HG02943 (cell line): ENCODE results near the gene NPC1.
"Not testable (repeated sequence)": the region's sequence is repeated elsewhere in the genome, so short reads cannot be mapped to it uniquely, and the experiment has no call there.

Experiments used
- ATAC-seq: cut with Tn5 transposase; IDR thresholded peaks from one replicate; pipeline ENCODE4 v1.9.1; 2021; ENCODE audit warnings: mild to moderate bottlenecking, low read depth, moderate library complexity; ENCODE audit not compliant: unreplicated experiment

NPC1 gene

GRCh38 chr18:23586249-23587196 lies at the start of gene NPC1:
NPC1 (minus strand) TSS chr18:23586506; CDS start chr18:23586343, 163 bp downstream.
- ATAC-seq: peak; percentile 88

GRCh38 chr18:23636071-23636399 lies 49.7 kb upstream of the NPC1 start:
- ATAC-seq: no peak

- no peak for ATAC-seq
These were observed 49.2 kb upstream of the NPC1 start for GRCh38 chr18:23635283-23636070.

- ATAC-seq: no peak
These were observed 48.4 kb upstream of the NPC1 start for GRCh38 chr18:23634692-23635091.

- no peak for ATAC-seq
These were observed 46.3 kb upstream of the NPC1 start for GRCh38 chr18:23632615-23633014.

- no peak for ATAC-seq
These were observed 45.4 kb upstream of the NPC1 start for GRCh38 chr18:23631746-23632145.

- no peak for ATAC-seq
These were observed 45.0 kb upstream of the NPC1 start for GRCh38 chr18:23631312-23631711.

- peak; percentile 95 for ATAC-seq
These were observed 43.2 kb upstream of the NPC1 start for GRCh38 chr18:23629444-23629946.

- ATAC-seq: no peak
These were observed 41.7 kb upstream of the NPC1 start for GRCh38 chr18:23627970-23628369.

- ATAC-seq: no peak
These were observed 41.0 kb upstream of the NPC1 start for GRCh38 chr18:23627321-23627720.

GRCh38 chr18:23626451-23627279 lies 40.4 kb upstream of the NPC1 start:
- ATAC-seq: no peak

GRCh38 chr18:23623040-23623439 lies 36.7 kb upstream of the NPC1 start:
- no peak for ATAC-seq

GRCh38 chr18:23619388-23619881 lies 33.1 kb upstream of the NPC1 start:
- ATAC-seq: no peak

GRCh38 chr18:23618862-23619387 lies 32.6 kb upstream of the NPC1 start:
- no peak for ATAC-seq

- peak; percentile 56 for ATAC-seq
These were observed 31.2 kb upstream of the NPC1 start for GRCh38 chr18:23617412-23618014.

GRCh38 chr18:23616258-23616657 lies 30.0 kb upstream of the NPC1 start:
- ATAC-seq: no peak

GRCh38 chr18:23614891-23615290 lies 28.6 kb upstream of the NPC1 start:
- ATAC-seq: no peak

GRCh38 chr18:23614413-23614812 lies 28.1 kb upstream of the NPC1 start:
- no peak for ATAC-seq

GRCh38 chr18:23613091-23613475 lies 26.8 kb upstream of the NPC1 start:
- ATAC-seq: not testable (repeated sequence)
